Measurements from ENCODE around the gene MINAR1. TPM values are rescaled to one million over a fixed set of nuclear protein-coding genes. Genes with fewer than 3 reads are reported as not detected.

The MINAR1 gene
- total RNA-seq, 1 donor from 2014 or later, result 0.42 TPM

- intact Hi-C loops (cut with micrococcal nuclease), result no loop called here
- ChIA-PET CTCF (no interaction called here), POLR2A (no interaction called here)
- no peaks in the 10 kb centered on the region for H3K9me3 Mint-ChIP-seq
- TF ChIP-seq, protein P1, sequence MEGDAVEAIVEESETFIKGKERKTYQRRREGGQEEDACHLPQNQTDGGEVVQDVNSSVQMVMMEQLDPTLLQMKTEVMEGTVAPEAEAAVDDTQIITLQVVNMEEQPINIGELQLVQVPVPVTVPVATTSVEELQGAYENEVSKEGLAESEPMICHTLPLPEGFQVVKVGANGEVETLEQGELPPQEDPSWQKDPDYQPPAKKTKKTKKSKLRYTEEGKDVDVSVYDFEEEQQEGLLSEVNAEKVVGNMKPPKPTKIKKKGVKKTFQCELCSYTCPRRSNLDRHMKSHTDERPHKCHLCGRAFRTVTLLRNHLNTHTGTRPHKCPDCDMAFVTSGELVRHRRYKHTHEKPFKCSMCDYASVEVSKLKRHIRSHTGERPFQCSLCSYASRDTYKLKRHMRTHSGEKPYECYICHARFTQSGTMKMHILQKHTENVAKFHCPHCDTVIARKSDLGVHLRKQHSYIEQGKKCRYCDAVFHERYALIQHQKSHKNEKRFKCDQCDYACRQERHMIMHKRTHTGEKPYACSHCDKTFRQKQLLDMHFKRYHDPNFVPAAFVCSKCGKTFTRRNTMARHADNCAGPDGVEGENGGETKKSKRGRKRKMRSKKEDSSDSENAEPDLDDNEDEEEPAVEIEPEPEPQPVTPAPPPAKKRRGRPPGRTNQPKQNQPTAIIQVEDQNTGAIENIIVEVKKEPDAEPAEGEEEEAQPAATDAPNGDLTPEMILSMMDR (IDR thresholded peaks at IDR 0.05), result no peak
- no peak for DNase-seq
- no peaks in the 10 kb centered on the region for H3K36me3 Mint-ChIP-seq (ENCODE audit: low read depth)
- H3K27me3 Mint-ChIP-seq, result no peaks in the 10 kb centered on the region
- H3K4me3 Mint-ChIP-seq, result no peak overlapping the region
- no peak overlapping the region for H3K27ac Mint-ChIP-seq
- no peaks in the 10 kb centered on the region for H3K4me1 Mint-ChIP-seq
- ATAC-seq (ENCODE audit: low read depth), result no peak
These were observed 32.5 kb upstream of the MINAR1 start for GRCh38 chr15:79399606-79400005.

DNA sequence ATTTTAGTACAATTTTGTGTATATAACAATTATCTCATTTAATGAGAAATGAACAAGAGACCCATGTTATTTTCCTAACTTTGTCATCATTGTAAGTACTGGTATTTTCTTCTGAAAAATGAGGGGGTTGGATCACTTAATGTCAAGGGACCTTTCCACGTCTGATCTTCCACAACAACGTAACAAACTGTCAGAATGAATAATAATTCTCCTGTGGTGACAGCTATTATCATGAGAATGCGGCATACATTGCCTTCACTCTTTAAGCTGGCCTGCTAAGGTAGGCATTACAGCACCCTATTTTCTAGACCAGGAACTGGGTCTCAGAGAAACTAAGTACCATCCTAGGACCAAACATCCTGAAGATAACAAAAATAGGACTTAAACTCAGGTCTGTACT is 31.5 kb upstream of the MINAR1 start:
- no peaks in the 10 kb centered on the region for H3K27me3 Mint-ChIP-seq
- CTCF ChIA-PET, result no interaction called here
- no peak overlapping the region for H3K4me3 Mint-ChIP-seq
- ATAC-seq (ENCODE audit: low read depth) (no peak), DNase-seq (no peak)
- TF ChIP-seq, protein P1 (IDR thresholded peaks at IDR 0.05), result no peak
- intact Hi-C loops (cut with micrococcal nuclease), result no loop called here
- no peaks in the 10 kb centered on the region for H3K4me1 Mint-ChIP-seq
- H3K27ac Mint-ChIP-seq, result no peak overlapping the region
- H3K9me3 Mint-ChIP-seq, result no peaks in the 10 kb centered on the region
- POLR2A ChIA-PET, result no interaction called here
- H3K36me3 Mint-ChIP-seq (ENCODE audit: low read depth), result no peaks in the 10 kb centered on the region

GRCh38 chr15:79401301-79401700 is 30.8 kb upstream of the MINAR1 start:
- intact Hi-C loops (cut with micrococcal nuclease), result no loop called here
- Mint-ChIP-seq H3K9me3 (no peaks in the 10 kb centered on the region), H3K4me3 (no peak overlapping the region), H3K4me1 (no peaks in the 10 kb centered on the region), H3K36me3 (ENCODE audit: low read depth) (no peaks in the 10 kb centered on the region), H3K27ac (no peak overlapping the region), H3K27me3 (no peaks in the 10 kb centered on the region)
- ATAC-seq (ENCODE audit: low read depth) (no peak), DNase-seq (no peak)
- ChIA-PET POLR2A (no interaction called here), CTCF (no interaction called here)
- TF ChIP-seq, protein P1 (IDR thresholded peaks at IDR 0.05), result no peak

- TF ChIP-seq, protein P1 (IDR thresholded peaks at IDR 0.05), result no peak
- no peak for ATAC-seq (ENCODE audit: low read depth)
- Mint-ChIP-seq H3K27ac (no peak overlapping the region), H3K36me3 (ENCODE audit: low read depth) (no peaks in the 10 kb centered on the region), H3K27me3 (no peaks in the 10 kb centered on the region), H3K4me1 (no peaks in the 10 kb centered on the region), H3K4me3 (no peak overlapping the region), H3K9me3 (no peaks in the 10 kb centered on the region)
- DNase-seq, result no peak
- ChIA-PET CTCF (no interaction called here), POLR2A (no interaction called here)
- intact Hi-C loops (cut with micrococcal nuclease), result no loop called here
These were observed 30.0 kb upstream of the MINAR1 start for GRCh38 chr15:79402136-79402535.

- intact Hi-C loops (cut with micrococcal nuclease), result no loop called here
- Mint-ChIP-seq H3K27me3 (no peaks in the 10 kb centered on the region), H3K36me3 (ENCODE audit: low read depth) (no peaks in the 10 kb centered on the region), H3K4me1 (no peaks in the 10 kb centered on the region), H3K4me3 (no peak overlapping the region), H3K27ac (no peak overlapping the region), H3K9me3 (no peaks in the 10 kb centered on the region)
- ATAC-seq (ENCODE audit: low read depth) (no peak), DNase-seq (no peak)
- POLR2A ChIA-PET, result no interaction called here
- CTCF ChIA-PET, result no interaction called here
- TF ChIP-seq, protein P1 (IDR thresholded peaks at IDR 0.05), result no peak
These were observed 28.6 kb upstream of the MINAR1 start for GRCh38 chr15:79403501-79403900.
